K562 treated with DMSO at 1 percent for 4 hours (cell line): ENCODE measurements around the gene RFPL3. TPM values are rescaled to one million over a fixed set of nuclear protein-coding genes. Genes with fewer than 3 reads are reported as not detected.

ENCODE experiments used
- total RNA-seq: library from RNA; unstranded; fragments of 300-600 nt; gene quantifications from 2 replicates; pipeline ENCODE4 v1.2.3, GENCODE V29; 2022; ENCODE audit not compliant: insufficient read depth

Gene RFPL3
- not detected in 2 replicates for total RNA-seq

GRCh38 chr22:32357567-32357966 lies at the start of gene RFPL3:
Gene RFPL3 (plus strand): TSS chr22:32357867. CDS start chr22:32358072, 205 bp downstream.

Other genes with a start within 250 kb of the RFPL3 start
- not detected in 2 replicates for gene C22orf42, start 198.6 kb upstream of the RFPL3 start, total RNA-seq
- gene RFPL2, start 152.8 kb upstream of the RFPL3 start, total RNA-seq: not detected in 2 replicates
- not detected in 2 replicates for gene SLC5A4, start 102.5 kb upstream of the RFPL3 start, total RNA-seq
- 74.0 and 76.9 TPM in 2 replicates for gene RTCB, start 54.4 kb downstream of the RFPL3 start, total RNA-seq
- not detected in 2 replicates for gene BPIFC, start 106.6 kb downstream of the RFPL3 start, total RNA-seq
- gene FBXO7, start 116.9 kb downstream of the RFPL3 start, total RNA-seq: 59.7 and 74.8 TPM in 2 replicates